Endothelial cell of umbilical vein (primary cell): ENCODE measurements around the gene ZBTB48. TPM values are rescaled to one million over a fixed set of nuclear protein-coding genes. Genes with fewer than 3 reads are reported as not detected.
A peak's percentile ranks its signal among the peaks of the same experiment; 100 is the strongest.

ENCODE experiments used
- BruUV-seq: library from RNA; stranded (reverse); fragments of 400-500 nt; replicated peaks from 2 replicates; lab custom pipeline; 2021; lab: Mats Ljungman, UMichigan
- CTCF ChIA-PET: fragments of 300-600, 350-600 bp; sonication (Branson Sonifier 250); formaldehyde crosslinking; loops from one replicate; lab custom pipeline; 2021; ENCODE audit warnings: antibody characterized with exemption, inconsistent platforms; lab: Charles Lee
- POLR2A ChIA-PET: fragments of 300-600, 350-600 bp; sonication (Branson Sonifier 250); formaldehyde crosslinking; loops from one replicate; lab custom pipeline; 2021; ENCODE audit warnings: antibody characterized with exemption, inconsistent platforms; lab: Charles Lee
- DNase-seq: peaks from one replicate; pipeline ENCODE4 v3.0.0-alpha.2; 2011; ENCODE audit warnings: low read depth, low spot score
- FAIRE-seq: peaks from 2 replicates; lab custom pipeline; 2011; peaks lifted over from hg19 to GRCh38; lab: Jason Lieb, UNC
- H2AFZ ChIP-seq: 2 replicates; pipeline ENCODE4 v1.6.0; 2012; ENCODE audit warnings: low read depth, low read length, control low read depth, inconsistent platforms
- H3K27ac ChIP-seq: 2 replicates; pipeline ENCODE4 v1.5.1; 2011; ENCODE audit warnings: low read depth, mild to moderate bottlenecking, control low read depth, low read length, moderate library complexity; ENCODE audit not compliant: insufficient read depth
- H3K27me3 ChIP-seq, 2 experiments: 2 replicates each; pipeline versions ENCODE4 v1.6.0 to v1.6.1; 2011; ENCODE audit warnings: low read length in 2 of 2, mixed read lengths in 1 of 2; ENCODE audit not compliant: control insufficient read depth in 2 of 2, insufficient read depth in 2 of 2
- H3K36me3 ChIP-seq, 2 experiments: 2 replicates in 1 of 2; 3 replicates in 1 of 2; pipeline ENCODE4 v1.5.1; 2011; ENCODE audit warnings: low read length in 2 of 2, mild to moderate bottlenecking in 1 of 2, moderate library complexity in 1 of 2; ENCODE audit not compliant: control insufficient read depth in 2 of 2, insufficient read depth in 2 of 2; ENCODE audit errors: extremely low read depth in 1 of 2
- H3K4me1 ChIP-seq: 3 replicates; pipeline ENCODE4 v1.5.1; 2011; ENCODE audit warnings: mild to moderate bottlenecking, low read length; ENCODE audit not compliant: control insufficient read depth, insufficient read depth; ENCODE audit errors: extremely low read depth
- H3K4me2 ChIP-seq: 2 replicates; pipeline ENCODE4 v1.6.1; 2011; ENCODE audit warnings: low read length, control low read depth, mixed read lengths; ENCODE audit not compliant: insufficient read depth
- H3K4me3 ChIP-seq, 3 experiments: fragments of 200-600 bp in 1 of 3; sonication (generic), shearing (Covaris generic) in 1 of 3; replicated peaks in 1 of 3; 2 replicates each; pipeline ENCODE4 v1.5.1; 2011 to 2016; ENCODE audit warnings: control low read depth in 3 of 3, low read length in 3 of 3, mild to moderate bottlenecking in 2 of 3, inconsistent platforms in 1 of 3, low read depth in 1 of 3, moderate library complexity in 1 of 3; ENCODE audit not compliant: insufficient read depth in 1 of 3
- H3K79me2 ChIP-seq: 2 replicates; pipeline ENCODE4 v1.6.0; 2012; ENCODE audit warnings: low read length, inconsistent platforms; ENCODE audit not compliant: control insufficient read depth, insufficient read depth
- H3K9ac ChIP-seq: replicated peaks from 2 replicates; pipeline ENCODE3; 2011; ENCODE audit warnings: low read length, control low read depth; ENCODE audit not compliant: insufficient read depth; ENCODE audit errors: extremely low read depth
- H3K9me1 ChIP-seq: replicated peaks from 3 replicates; pipeline ENCODE4 v1.6.0; 2011; ENCODE audit warnings: mild to moderate bottlenecking, low read length; ENCODE audit not compliant: control insufficient read depth, insufficient read depth; ENCODE audit errors: extremely low read depth
- H3K9me3 ChIP-seq: replicated peaks from 2 replicates; pipeline ENCODE4 v1.5.1; 2012; ENCODE audit warnings: low read length, inconsistent platforms; ENCODE audit not compliant: control insufficient read depth, insufficient read depth
- H4K20me1 ChIP-seq: replicated peaks from 2 replicates; pipeline ENCODE3; 2011; ENCODE audit warnings: mild to moderate bottlenecking, low read length; ENCODE audit not compliant: control insufficient read depth, insufficient read depth; ENCODE audit errors: extremely low read depth
- EZH2 ChIP-seq: IDR thresholded peaks from 2 replicates; pipeline ENCODE4 v1.6.1; 2012; ENCODE audit warnings: borderline replicate concordance, low read depth, mild to moderate bottlenecking, moderate library complexity, low read length, inconsistent platforms; ENCODE audit not compliant: severe bottlenecking
- FOS ChIP-seq: IDR thresholded peaks from 2 replicates; pipeline ENCODE4 v1.6.1; 2011; ENCODE audit warnings: mild to moderate bottlenecking, low read length, moderate library complexity, borderline replicate concordance; ENCODE audit not compliant: insufficient read depth
- GATA2 ChIP-seq: IDR thresholded peaks from 2 replicates; pipeline ENCODE4 v1.7.0; 2011; ENCODE audit warnings: low read depth, mild to moderate bottlenecking, moderate library complexity, mixed read lengths, low read length; ENCODE audit not compliant: insufficient read length, insufficient read depth
- JUN ChIP-seq: IDR thresholded peaks from 2 replicates; pipeline ENCODE4 v1.6.1; 2011; ENCODE audit warnings: borderline replicate concordance, low read depth; ENCODE audit not compliant: insufficient read length, insufficient read depth
- MYC ChIP-seq: IDR thresholded peaks from one replicate; pipeline ENCODE4 v1.6.1; 2011; ENCODE audit warnings: mild to moderate bottlenecking, low read depth, low read length
- POLR2A ChIP-seq: IDR thresholded peaks from 2 replicates; pipeline ENCODE4 v1.6.1; 2012; ENCODE audit warnings: low read depth, mild to moderate bottlenecking, control low read depth, low read length
- POLR2AphosphoS5 ChIP-seq: IDR thresholded peaks from 2 replicates; pipeline ENCODE4 v1.6.1; 2012; ENCODE audit warnings: low read depth, mild to moderate bottlenecking, control low read depth, low read length, moderate library complexity; ENCODE audit not compliant: insufficient read depth
- dilution Hi-C: fragments of 300-500 bp; cut with MboI; formaldehyde crosslinking; loops from one replicate; pipeline ENCODE4 v1.15.0; 2019; ENCODE audit warnings: low sequenced_read_pairs; ENCODE audit not compliant: extremely low pct_ligation_motif_present
- intact Hi-C: fragments of 100-400 bp; cut with micrococcal nuclease; formaldehyde crosslinking; loops from one replicate; pipeline ENCODE4 v1.10.0; 2022
- polyA plus RNA-seq, 4 experiments: library from polyadenylated mRNA; depleted of rRNA in 3 of 4; stranded (reverse) in 3 of 4; unstranded in 1 of 4; fragments of >200 nt; gene quantifications; 2 replicates each; pipeline versions ENCODE4 v1.2.1 to v1.2.3, GENCODE V29; 2011 to 2012; ENCODE audit warnings: missing spikeins in 1 of 4
- total RNA-seq: library from RNA; stranded (reverse); gene quantifications from 2 replicates; pipeline ENCODE4 v1.2.3, GENCODE V29; 2021
- TF ChIP-seq, protein P1 (sequence below): IDR thresholded peaks from 2 replicates; pipeline ENCODE4 v1.6.1; 2011; ENCODE audit not compliant: insufficient read depth, insufficient read length
- TF ChIP-seq, protein P2 (sequence below), 2 donors: IDR thresholded peaks; 1 replicate in 1 of 2; 2 replicates in 1 of 2; pipeline ENCODE4 v1.5.1; 2011; ENCODE audit warnings: low read length in 2 of 2, mild to moderate bottlenecking in 2 of 2, moderate library complexity in 2 of 2, control low read depth in 1 of 2, inconsistent platforms in 1 of 2, low read depth in 1 of 2; ENCODE audit not compliant: insufficient read depth in 1 of 2; ENCODE audit errors: extremely low read depth in 1 of 2

ZBTB48 gene
- total and polyA plus RNA-seq, 2 donors (not counting 3 experiments of a cell fraction or from before 2014, with no cell fraction given): 20.9 to 25.1 TPM

- ChIA-PET POLR2A (interaction anchor here (1.0 to 1.5 kb wide), 7 partner anchors 12 to 64 kb away, joined by 3 to 6 read pairs (median 4); partner anchors contain the start of genes PHF13 and ZBTB48), CTCF (interaction anchor here (1.0 to 2.9 kb wide), 7 partner anchors 11 to 115 kb away, joined by 3 to 12 read pairs (median 5); partner anchors contain the start of genes NOL9, TAS1R1, THAP3 and ZBTB48)
- Histone ChIP-seq H3K4me1 (peaks cover 23% of the 10 kb centered on the region), H4K20me1 (no peaks in the 10 kb centered on the region), H3K9me3 (no peaks in the 10 kb centered on the region), H3K27me3 (no peaks in the 10 kb centered on the region), H3K4me3 (peak overlapping the region; percentile 39 to 84 (median 74)), H3K79me2 (peaks cover 54% of the 10 kb centered on the region), H3K9me1 (no peaks in the 10 kb centered on the region), H3K9ac (peak overlapping the region; percentile 73), H3K4me2 (peak overlapping the region; percentile 87), H2AFZ (peak overlapping the region; percentile 24), H3K36me3 (peaks cover 2 to 19% of the 10 kb centered on the region in 2 experiments), H3K27ac (peak overlapping the region; percentile 78)
- peak; percentile 97 for FAIRE-seq
- dilution Hi-C loops: no loop called here
- TSS peak; percentile 10 for BruUV-seq
- TF ChIP-seq EZH2: no peak
- TF ChIP-seq POLR2AphosphoS5: no peak
- TF ChIP-seq MYC: no peak
- no peak for TF ChIP-seq GATA2
- TF ChIP-seq, protein P1, sequence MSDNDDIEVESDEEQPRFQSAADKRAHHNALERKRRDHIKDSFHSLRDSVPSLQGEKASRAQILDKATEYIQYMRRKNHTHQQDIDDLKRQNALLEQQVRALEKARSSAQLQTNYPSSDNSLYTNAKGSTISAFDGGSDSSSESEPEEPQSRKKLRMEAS: peak; percentile 75
- TF ChIP-seq, protein P2, sequence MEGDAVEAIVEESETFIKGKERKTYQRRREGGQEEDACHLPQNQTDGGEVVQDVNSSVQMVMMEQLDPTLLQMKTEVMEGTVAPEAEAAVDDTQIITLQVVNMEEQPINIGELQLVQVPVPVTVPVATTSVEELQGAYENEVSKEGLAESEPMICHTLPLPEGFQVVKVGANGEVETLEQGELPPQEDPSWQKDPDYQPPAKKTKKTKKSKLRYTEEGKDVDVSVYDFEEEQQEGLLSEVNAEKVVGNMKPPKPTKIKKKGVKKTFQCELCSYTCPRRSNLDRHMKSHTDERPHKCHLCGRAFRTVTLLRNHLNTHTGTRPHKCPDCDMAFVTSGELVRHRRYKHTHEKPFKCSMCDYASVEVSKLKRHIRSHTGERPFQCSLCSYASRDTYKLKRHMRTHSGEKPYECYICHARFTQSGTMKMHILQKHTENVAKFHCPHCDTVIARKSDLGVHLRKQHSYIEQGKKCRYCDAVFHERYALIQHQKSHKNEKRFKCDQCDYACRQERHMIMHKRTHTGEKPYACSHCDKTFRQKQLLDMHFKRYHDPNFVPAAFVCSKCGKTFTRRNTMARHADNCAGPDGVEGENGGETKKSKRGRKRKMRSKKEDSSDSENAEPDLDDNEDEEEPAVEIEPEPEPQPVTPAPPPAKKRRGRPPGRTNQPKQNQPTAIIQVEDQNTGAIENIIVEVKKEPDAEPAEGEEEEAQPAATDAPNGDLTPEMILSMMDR (IDR thresholded peaks at IDR 0.05; ENCODE audit: extremely low read depth in 1 of 2, insufficient read depth in 1 of 2, low read depth in 1 of 2, low read length in 2 of 2): peak in 1 of 2 donors; percentile 8
- TF ChIP-seq FOS: peak; percentile 83
- no peak for TF ChIP-seq JUN
- peak; percentile 46 for TF ChIP-seq POLR2A
- intact Hi-C loops: loop anchor here (1.0 to 5.0 kb wide), 5 partner anchors 21 to 186 kb away; partner anchors contain the start of genes CAMTA1, DNAJC11 and NOL9
- DNase-seq: peak; percentile 90
Observed at GRCh38 chr1:6601049-6601922, 21.5 kb downstream of the ZBTB48 start.
